Immature natural killer cell (primary cell): ENCODE measurements around the gene DQX1. TPM values are rescaled to one million over a fixed set of nuclear protein-coding genes. Genes with fewer than 3 reads are reported as not detected.

ENCODE experiments used
- DNase-seq, 3 donors: peaks; one replicate each; pipeline ENCODE4 v3.0.0; 2022; ENCODE audit warnings: mixed read lengths in 1 of 3
- H3K27ac Mint-ChIP-seq, 6 donors: one replicate each; pipeline ENCODE4 v1.8.0; 2020; ENCODE audit warnings: mixed read lengths in 6 of 6, mild to moderate bottlenecking in 5 of 6, inconsistent platforms in 4 of 6, moderate library complexity in 3 of 6
- H3K27me3 Mint-ChIP-seq, 3 donors: one replicate each; pipeline ENCODE4 v1.8.0; 2020 to 2021; ENCODE audit warnings: low read depth in 3 of 3, mild to moderate bottlenecking in 3 of 3, mixed read lengths in 3 of 3, moderate library complexity in 3 of 3, inconsistent platforms in 1 of 3
- H3K36me3 Mint-ChIP-seq, 3 donors: one replicate each; pipeline ENCODE4 v1.8.0; 2020; ENCODE audit warnings: mixed read lengths in 3 of 3, inconsistent platforms in 2 of 3, mild to moderate bottlenecking in 2 of 3
- H3K4me1 Mint-ChIP-seq, 2 donors: one replicate each; pipeline ENCODE4 v1.8.0; 2020; ENCODE audit warnings: inconsistent platforms in 2 of 2, mild to moderate bottlenecking in 2 of 2, mixed read lengths in 2 of 2, moderate library complexity in 1 of 2
- H3K4me3 Mint-ChIP-seq, 5 donors: one replicate each; pipeline ENCODE4 v1.8.0; 2020; ENCODE audit warnings: mild to moderate bottlenecking in 5 of 5, mixed read lengths in 5 of 5, inconsistent platforms in 3 of 5, moderate library complexity in 3 of 5
- H3K9me3 Mint-ChIP-seq, 6 donors: one replicate each; pipeline ENCODE4 v1.8.0; 2020; ENCODE audit warnings: mild to moderate bottlenecking in 6 of 6, mixed read lengths in 6 of 6, inconsistent platforms in 4 of 6, moderate library complexity in 3 of 6
- polyA plus RNA-seq, 3 donors: library from polyadenylated mRNA; unstranded; fragments of 300-500 nt; fragmentation: Illumina TruSeq; gene quantifications; one replicate each; pipeline ENCODE4 v1.2.3, GENCODE V29; 2021

DQX1 gene
- polyA plus RNA-seq, 3 donors from 2014 or later: not detected

- no peaks in the 10 kb centered on the region for H3K36me3 Mint-ChIP-seq
- no peak overlapping the region for H3K4me3 Mint-ChIP-seq
- peaks cover 1 to 25% (median 5%) of the 10 kb centered on the region in 3 donors for H3K27me3 Mint-ChIP-seq
- no peaks in the 10 kb centered on the region for H3K9me3 Mint-ChIP-seq
- peaks cover 11 to 14% of the 10 kb centered on the region in 2 donors for H3K4me1 Mint-ChIP-seq
- no peak overlapping the region for H3K27ac Mint-ChIP-seq
- no peak for DNase-seq
These were observed 34.6 kb upstream of the DQX1 start for GRCh38 chr2:74560591-74560990.

DNA sequence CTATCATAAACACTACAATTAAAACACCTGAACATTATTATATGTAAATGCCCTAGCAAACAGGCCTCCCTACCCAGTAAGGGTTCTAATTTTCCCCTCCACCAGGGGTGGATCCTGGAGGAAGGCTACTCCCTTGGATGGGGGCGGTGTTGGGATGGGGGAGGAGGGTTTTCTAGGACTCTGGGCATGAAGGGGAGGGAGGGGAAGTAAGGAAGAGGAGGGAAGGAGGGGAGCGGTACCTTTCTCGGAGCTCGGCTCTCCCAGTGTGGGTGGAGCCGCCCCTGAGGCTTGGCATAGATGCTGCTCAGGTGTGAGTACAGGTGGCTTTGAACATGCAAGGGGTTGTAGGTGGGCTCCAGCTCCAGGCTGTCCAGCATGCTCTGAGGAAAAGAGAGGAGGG lies 33.9 kb upstream of the DQX1 start:
- Mint-ChIP-seq H3K9me3 (no peaks in the 10 kb centered on the region), H3K36me3 (no peaks in the 10 kb centered on the region), H3K27me3 (peaks cover 1 to 30% (median 10%) of the 10 kb centered on the region in 3 donors), H3K4me3 (no peak overlapping the region), H3K4me1 (peaks cover 17 to 20% of the 10 kb centered on the region in 2 donors), H3K27ac (peak overlapping the region in 1 of 6 donors; percentile 5)
- no peak for DNase-seq

DNA sequence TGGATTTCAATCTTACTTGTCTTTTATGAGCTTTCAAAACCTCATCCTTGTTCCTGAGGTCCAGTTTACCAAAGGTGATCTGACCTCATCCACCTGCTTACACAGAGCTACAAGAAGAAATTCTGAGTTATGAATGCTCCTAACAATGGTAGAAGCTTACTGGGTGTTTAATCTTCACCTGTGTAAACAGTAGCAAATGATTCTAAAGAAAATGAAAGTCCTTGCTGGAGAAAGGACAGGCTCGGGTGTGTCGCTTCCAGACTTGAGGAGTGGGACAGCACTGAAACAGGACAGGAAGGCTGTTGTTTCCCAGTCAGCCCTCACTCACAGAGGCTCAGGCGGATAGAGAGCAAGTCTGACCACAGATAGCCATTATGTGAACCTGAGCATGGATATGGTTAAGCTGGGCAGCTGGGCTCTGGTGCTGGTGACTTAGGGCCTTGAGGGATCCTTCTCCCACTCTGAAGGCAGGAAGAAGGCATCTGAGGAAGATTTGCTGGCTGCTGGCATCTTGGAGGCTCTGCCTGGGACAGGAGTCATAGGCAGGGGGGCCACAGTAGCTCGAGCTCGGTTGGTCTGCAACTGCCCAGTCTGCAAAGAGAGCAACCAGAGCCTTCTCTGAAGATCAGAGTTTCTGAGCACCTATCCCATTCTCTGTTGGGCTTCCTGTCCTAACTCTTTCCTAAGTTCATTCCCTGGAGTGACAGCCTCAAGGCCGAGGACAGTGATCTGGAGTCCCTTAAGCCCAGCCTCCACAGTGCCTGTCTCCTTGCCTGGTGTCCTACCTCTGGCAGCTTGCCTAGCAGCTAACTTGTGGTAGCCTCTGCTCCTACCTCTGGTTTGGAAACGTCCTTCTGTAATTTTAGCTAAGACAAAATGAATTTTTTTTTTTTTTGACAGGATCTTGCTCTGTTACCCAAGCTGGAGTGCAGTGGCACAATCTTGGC lies 32.5 kb upstream of the DQX1 start:
- DNase-seq: no peak
- H3K4me1 Mint-ChIP-seq: peaks cover 20 to 21% of the 10 kb centered on the region in 2 donors
- H3K4me3 Mint-ChIP-seq: no peak overlapping the region
- peaks cover 4 to 29% (median 15%) of the 10 kb centered on the region in 3 donors for H3K27me3 Mint-ChIP-seq
- H3K36me3 Mint-ChIP-seq: no peaks in the 10 kb centered on the region
- H3K27ac Mint-ChIP-seq: peak overlapping the region in 2 of 6 donors; percentile 10 to 43
- H3K9me3 Mint-ChIP-seq: no peaks in the 10 kb centered on the region

DNA sequence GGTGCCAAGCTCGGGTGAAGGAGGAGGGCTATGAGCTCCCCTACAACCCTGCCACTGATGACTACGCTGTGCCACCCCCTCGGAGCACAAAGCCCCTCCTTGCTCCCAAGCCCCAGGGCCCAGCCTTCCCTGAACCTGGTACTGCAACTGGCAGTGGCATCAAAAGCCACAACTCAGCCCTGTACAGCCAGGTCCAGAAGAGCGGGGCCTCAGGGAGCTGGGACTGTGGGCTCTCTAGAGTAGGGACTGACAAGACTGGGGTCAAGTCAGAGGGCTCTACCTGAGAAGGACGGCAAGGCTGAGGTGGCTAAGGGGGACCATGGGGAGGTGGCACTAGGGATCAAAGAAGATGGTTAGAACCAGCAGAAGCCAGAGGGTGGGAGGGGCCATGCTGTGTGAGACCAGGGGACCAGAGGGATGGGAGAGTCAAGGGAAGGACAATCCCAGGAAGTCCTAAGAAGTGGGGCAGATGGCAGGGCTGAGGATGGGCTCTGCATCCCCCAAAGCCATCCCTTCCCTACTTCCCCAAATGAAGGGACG lies 30.9 kb upstream of the DQX1 start:
- Mint-ChIP-seq H3K27ac (peak overlapping the region in 4 of 6 donors; percentile 32 to 78 (median 54)), H3K4me3 (peak overlapping the region in 3 of 5 donors; percentile 5 to 95 (median 46))

DNA sequence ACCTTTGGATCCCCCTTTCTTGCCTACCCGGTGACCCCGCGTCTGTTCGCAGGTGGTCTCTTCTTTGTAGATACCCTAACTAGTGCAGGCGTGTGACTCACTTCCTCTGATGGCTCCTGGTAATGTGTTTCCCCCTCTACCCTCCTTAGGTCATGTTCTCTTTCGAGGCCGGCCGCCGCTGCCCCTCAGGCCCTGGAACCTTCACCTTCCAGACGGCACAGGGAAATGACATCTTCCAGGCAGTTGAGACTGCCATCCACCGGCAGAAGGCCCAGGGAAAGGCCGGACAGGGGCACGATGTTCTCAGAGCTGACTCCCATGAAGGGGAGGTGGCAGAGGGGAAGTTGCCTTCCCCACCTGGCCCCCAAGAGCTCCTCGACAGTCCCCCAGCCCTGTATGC lies 30.1 kb upstream of the DQX1 start:
- peak overlapping the region; percentile 57 to 93 (median 79) for H3K27ac Mint-ChIP-seq
- no peaks in the 10 kb centered on the region for H3K9me3 Mint-ChIP-seq
- no peak for DNase-seq
- H3K4me1 Mint-ChIP-seq: peaks cover 20 to 22% of the 10 kb centered on the region in 2 donors
- no peaks in the 10 kb centered on the region for H3K36me3 Mint-ChIP-seq
- peak overlapping the region; percentile 95 to 97 (median 96) for H3K4me3 Mint-ChIP-seq
- peaks cover 4 to 29% (median 27%) of the 10 kb centered on the region in 3 donors for H3K27me3 Mint-ChIP-seq

More for the DNA sequence above, 30.9 kb upstream of the DQX1 start:
- H3K36me3 Mint-ChIP-seq: no peaks in the 10 kb centered on the region
- peaks cover 20 to 22% of the 10 kb centered on the region in 2 donors for H3K4me1 Mint-ChIP-seq
- peaks cover 4 to 26% (median 23%) of the 10 kb centered on the region in 3 donors for H3K27me3 Mint-ChIP-seq
- no peak for DNase-seq
- no peaks in the 10 kb centered on the region for H3K9me3 Mint-ChIP-seq

DNA sequence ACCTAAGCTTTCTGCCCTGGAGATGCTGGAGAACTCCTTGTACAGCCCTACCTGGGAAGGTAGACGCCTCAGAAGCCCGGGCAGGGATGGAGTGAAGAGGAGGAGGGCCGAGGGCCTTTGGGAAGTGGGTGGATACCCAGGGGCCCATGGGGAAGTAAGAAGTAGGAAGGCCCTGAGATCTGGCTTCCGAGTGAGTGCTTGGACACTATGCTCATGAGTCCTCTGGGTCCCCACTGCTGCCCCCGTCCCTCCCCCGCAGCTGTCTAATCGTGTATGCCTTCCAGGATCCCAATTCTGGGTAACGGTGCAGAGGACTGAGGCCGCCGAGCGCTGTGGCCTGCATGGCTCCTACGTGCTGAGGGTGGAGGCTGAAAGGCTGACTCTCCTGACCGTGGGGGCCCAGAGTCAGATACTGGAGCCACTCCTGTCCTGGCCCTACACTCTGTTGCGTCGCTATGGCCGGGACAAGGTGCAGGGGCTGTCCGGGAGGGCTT lies 29.6 kb upstream of the DQX1 start:
- Mint-ChIP-seq H3K4me3 (peak overlapping the region; percentile 95 to 97 (median 96)), H3K36me3 (no peaks in the 10 kb centered on the region)

DNA sequence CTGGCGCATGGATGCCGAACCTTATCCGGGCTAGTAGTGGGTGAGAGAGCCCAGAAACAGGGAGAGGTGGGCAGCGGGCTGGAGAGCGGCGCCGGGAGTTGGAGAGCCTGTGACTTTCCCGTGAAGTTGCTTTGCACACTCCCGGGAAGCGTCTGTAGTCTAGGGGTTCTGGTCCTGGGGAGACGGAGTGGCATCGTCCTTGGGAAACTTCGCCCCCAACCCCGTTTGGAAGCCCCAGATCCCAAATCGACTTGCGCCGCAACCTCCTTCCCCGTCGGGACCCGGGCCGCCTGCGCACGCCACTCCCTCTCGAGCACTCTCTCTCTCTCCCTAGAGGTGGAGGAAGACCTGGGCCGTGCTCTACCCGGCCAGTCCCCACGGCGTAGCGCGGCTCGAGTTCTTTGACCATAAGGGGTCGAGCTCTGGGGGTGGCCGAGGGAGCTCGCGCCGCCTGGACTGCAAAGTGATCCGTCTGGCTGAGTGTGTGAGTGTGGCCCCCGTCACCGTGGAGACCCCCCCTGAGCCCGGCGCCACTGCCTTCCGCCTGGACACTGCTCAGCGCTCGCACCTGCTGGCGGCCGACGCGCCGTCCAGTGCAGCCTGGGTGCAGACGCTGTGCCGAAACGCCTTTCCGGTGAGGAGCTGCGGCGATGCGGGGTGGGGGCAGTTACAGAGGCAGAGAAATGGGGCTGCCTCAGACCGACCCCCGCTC lies 28.9 kb upstream of the DQX1 start:
- H3K27me3 Mint-ChIP-seq: peaks cover 7 to 32% (median 30%) of the 10 kb centered on the region in 3 donors
- peak overlapping the region; percentile 86 to 96 (median 92) for H3K27ac Mint-ChIP-seq
- peak overlapping the region; percentile 95 to 97 (median 96) for H3K4me3 Mint-ChIP-seq
- H3K4me1 Mint-ChIP-seq: peaks cover 15 to 19% of the 10 kb centered on the region in 2 donors
- DNase-seq: peak; percentile 46 to 52 (median 50)
- H3K36me3 Mint-ChIP-seq: no peaks in the 10 kb centered on the region
- no peaks in the 10 kb centered on the region for H3K9me3 Mint-ChIP-seq

More for the DNA sequence above, 29.6 kb upstream of the DQX1 start:
- DNase-seq: no peak
- no peaks in the 10 kb centered on the region for H3K9me3 Mint-ChIP-seq
- peak overlapping the region; percentile 86 to 96 (median 92) for H3K27ac Mint-ChIP-seq
- H3K4me1 Mint-ChIP-seq: peaks cover 20 to 22% of the 10 kb centered on the region in 2 donors
- H3K27me3 Mint-ChIP-seq: peaks cover 4 to 29% (median 29%) of the 10 kb centered on the region in 3 donors

- peaks cover 15 to 19% of the 10 kb centered on the region in 2 donors for H3K4me1 Mint-ChIP-seq
- peaks cover 8 to 37% (median 31%) of the 10 kb centered on the region in 3 donors for H3K27me3 Mint-ChIP-seq
- peak within 1 kb of the TSS; percentile 95 to 97 (median 96) for H3K4me3 Mint-ChIP-seq
- DNase-seq: peak; percentile 81 to 82 (median 82)
- no peaks in the 10 kb centered on the region for H3K36me3 Mint-ChIP-seq
- peak within 1 kb of the TSS; percentile 86 to 96 (median 92) for H3K27ac Mint-ChIP-seq
- H3K9me3 Mint-ChIP-seq: no peaks in the 10 kb centered on the region
These were observed 28.1 kb upstream of the DQX1 start, which contains the start of the genes DOK1 and LOXL3 for GRCh38 chr2:74553892-74554819. DOK1 (plus strand) TSS chr2:74554720; CDS start chr2:74554755, 35 bp downstream. LOXL3 (minus strand) TSS chr2:74553942; CDS start chr2:74552634, 1,308 bp downstream.

GRCh38 chr2:74552914-74553811 lies 27.1 kb upstream of the DQX1 start:
- H3K4me3 Mint-ChIP-seq: peak overlapping the region; percentile 71 to 81 (median 76)
- no peaks in the 10 kb centered on the region for H3K9me3 Mint-ChIP-seq
- H3K27ac Mint-ChIP-seq: peak overlapping the region; percentile 42 to 92 (median 79)
- H3K4me1 Mint-ChIP-seq: peaks cover 18 to 22% of the 10 kb centered on the region in 2 donors
- peaks cover 11 to 40% (median 36%) of the 10 kb centered on the region in 3 donors for H3K27me3 Mint-ChIP-seq
- no peak for DNase-seq
- H3K36me3 Mint-ChIP-seq: no peaks in the 10 kb centered on the region

DNA sequence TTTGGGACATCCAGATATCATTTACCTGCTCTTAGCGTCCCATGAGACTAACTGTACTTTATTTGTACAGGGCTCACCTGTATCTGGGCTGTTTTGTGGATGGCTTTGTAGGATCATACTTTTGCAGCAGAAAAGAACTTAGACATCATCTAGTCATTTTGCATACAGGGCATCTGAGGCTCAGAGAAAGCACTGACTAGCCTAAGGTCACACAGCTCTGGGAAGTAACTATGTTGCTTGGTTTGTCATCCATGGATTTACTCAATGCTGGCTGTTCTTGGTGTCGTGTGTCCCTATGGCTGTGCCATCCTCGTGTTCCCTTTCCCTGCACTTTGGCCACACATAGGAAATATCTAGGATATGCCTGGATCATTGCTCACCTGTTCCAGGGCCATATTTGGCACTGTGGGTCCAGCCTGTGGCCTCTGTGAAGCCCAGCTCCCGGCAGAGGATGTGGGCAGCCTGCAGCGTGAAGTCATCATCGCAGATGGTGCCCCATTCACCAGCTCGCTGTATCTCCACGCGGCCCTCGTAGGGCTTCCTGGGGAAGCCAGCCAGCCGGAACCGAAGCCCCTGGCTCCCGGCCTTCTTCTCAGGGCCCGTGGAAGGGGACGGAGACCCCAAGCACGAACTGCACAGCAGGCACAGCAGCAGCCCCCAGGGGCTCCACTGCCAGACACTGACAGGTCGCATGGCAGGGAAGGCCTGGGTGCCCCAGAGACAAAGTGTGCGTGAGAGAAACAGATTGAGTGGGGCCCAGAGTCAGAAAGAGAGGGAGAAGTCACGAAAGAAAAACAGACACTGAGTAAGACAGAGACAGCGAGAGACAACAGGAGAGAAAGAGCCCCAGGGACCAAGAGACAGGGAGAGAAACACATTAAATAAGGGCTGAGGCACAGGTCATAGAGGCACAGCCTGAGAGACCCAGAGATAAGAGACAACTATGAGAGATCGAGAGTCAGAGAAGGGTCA lies 26.2 kb upstream of the DQX1 start:
- peak overlapping the region; percentile 56 to 76 (median 73) for H3K4me3 Mint-ChIP-seq
- H3K9me3 Mint-ChIP-seq: no peaks in the 10 kb centered on the region
- H3K4me1 Mint-ChIP-seq: peaks cover 20 to 23% of the 10 kb centered on the region in 2 donors
- no peak for DNase-seq
- H3K27me3 Mint-ChIP-seq: peaks cover 11 to 45% (median 41%) of the 10 kb centered on the region in 3 donors
- H3K27ac Mint-ChIP-seq: peak overlapping the region; percentile 4 to 87 (median 78)
- peaks cover 0 to 2% (median 0%) of the 10 kb centered on the region in 3 donors for H3K36me3 Mint-ChIP-seq

- H3K4me3 Mint-ChIP-seq: no peak overlapping the region
- H3K4me1 Mint-ChIP-seq: peaks cover 20 to 23% of the 10 kb centered on the region in 2 donors
- no peak for DNase-seq
- peak overlapping the region in 1 of 6 donors; percentile 4 for H3K27ac Mint-ChIP-seq
- peaks cover 0 to 3% (median 0%) of the 10 kb centered on the region in 3 donors for H3K36me3 Mint-ChIP-seq
- H3K27me3 Mint-ChIP-seq: peaks cover 13 to 46% (median 41%) of the 10 kb centered on the region in 3 donors
- no peaks in the 10 kb centered on the region for H3K9me3 Mint-ChIP-seq
These were observed 25.5 kb upstream of the DQX1 start for GRCh38 chr2:74551530-74551929.
